ENCODE data around the gene LVRN.

The LVRN gene

DNA sequence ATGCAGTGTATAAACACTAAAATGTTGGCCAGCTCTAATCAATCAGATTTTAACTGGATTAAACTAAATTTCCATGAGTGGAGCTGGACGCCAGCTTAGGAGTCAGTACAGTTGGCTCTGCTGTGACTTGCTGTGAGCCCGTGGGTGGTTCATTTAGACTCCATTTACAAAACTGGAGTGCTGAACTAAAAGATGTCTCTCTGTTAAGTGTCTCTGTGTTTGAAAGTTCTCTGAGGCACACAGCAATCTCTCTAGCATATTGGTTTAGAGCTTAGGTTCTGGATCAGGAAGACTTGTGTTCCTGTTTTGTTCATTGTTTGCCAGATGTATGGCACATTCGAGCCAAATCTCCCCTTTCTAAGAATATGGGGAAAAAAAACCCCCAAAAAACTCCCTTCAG, 42.0 kb downstream of the LVRN start:
- TF ChIP-seq, protein P1, sequence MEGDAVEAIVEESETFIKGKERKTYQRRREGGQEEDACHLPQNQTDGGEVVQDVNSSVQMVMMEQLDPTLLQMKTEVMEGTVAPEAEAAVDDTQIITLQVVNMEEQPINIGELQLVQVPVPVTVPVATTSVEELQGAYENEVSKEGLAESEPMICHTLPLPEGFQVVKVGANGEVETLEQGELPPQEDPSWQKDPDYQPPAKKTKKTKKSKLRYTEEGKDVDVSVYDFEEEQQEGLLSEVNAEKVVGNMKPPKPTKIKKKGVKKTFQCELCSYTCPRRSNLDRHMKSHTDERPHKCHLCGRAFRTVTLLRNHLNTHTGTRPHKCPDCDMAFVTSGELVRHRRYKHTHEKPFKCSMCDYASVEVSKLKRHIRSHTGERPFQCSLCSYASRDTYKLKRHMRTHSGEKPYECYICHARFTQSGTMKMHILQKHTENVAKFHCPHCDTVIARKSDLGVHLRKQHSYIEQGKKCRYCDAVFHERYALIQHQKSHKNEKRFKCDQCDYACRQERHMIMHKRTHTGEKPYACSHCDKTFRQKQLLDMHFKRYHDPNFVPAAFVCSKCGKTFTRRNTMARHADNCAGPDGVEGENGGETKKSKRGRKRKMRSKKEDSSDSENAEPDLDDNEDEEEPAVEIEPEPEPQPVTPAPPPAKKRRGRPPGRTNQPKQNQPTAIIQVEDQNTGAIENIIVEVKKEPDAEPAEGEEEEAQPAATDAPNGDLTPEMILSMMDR (IDR thresholded peaks at IDR 0.05), result no peak
- no peak overlapping the region for H3K4me3 Mint-ChIP-seq
- no peak overlapping the region for H3K27ac Mint-ChIP-seq
- H3K36me3 Mint-ChIP-seq (ENCODE audit: low read depth), result no peaks in the 10 kb centered on the region
- H3K9me3 Mint-ChIP-seq, result no peaks in the 10 kb centered on the region
- no peaks in the 10 kb centered on the region for H3K4me1 Mint-ChIP-seq
- no peak for DNase-seq
- H3K27me3 Mint-ChIP-seq (ENCODE audit: low read depth, poor library complexity), result no peaks in the 10 kb centered on the region

DNA sequence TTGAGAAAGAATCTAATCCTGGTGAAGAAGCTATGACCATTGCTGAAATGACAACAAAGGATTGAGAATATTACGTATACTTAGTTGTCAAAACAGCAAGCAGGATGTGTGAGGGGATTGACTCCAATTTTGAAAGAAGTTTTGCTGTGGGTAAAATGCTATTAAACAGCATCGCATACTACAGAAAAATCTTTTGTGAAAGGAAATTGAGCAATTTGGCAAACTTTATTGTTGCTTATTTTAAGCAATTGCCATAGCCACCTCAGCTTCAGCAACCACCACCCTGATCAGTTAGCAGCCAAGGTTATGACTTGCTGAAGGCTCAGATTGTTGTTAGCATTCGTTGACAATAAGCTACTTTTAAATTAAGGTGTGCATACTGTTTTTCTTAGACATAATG, 47.5 kb downstream of the LVRN start:
- no peak for DNase-seq
- no peaks in the 10 kb centered on the region for H3K36me3 Mint-ChIP-seq (ENCODE audit: low read depth)
- TF ChIP-seq, protein P1 (IDR thresholded peaks at IDR 0.05), result no peak
- no peak overlapping the region for H3K4me3 Mint-ChIP-seq
- no peaks in the 10 kb centered on the region for H3K9me3 Mint-ChIP-seq
- no peaks in the 10 kb centered on the region for H3K4me1 Mint-ChIP-seq
- H3K27ac Mint-ChIP-seq, result no peak overlapping the region
- peaks cover 4% of the 10 kb centered on the region for H3K27me3 Mint-ChIP-seq (ENCODE audit: low read depth, poor library complexity)

DNA sequence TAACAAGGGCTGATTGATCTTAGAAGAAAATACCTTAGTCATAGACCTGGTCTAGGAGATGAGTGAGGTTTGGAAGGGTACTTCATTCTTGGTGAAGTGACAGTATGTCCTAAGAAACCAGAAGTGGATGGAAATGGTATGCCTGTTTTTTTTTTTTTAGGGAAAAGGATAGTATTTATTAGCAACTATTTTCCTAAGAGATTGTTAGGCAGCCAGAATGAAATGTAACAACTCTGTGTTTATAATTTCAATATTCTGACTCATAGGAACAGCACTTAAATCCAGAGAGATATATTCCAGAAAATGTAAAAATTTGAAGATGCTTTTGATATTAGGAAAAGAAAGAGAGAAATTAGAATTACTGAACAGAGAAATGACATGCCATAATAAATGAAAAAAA, 48.8 kb downstream of the LVRN start:
- H3K27ac Mint-ChIP-seq, result no peak overlapping the region
- no peak overlapping the region for H3K4me3 Mint-ChIP-seq
- H3K27me3 Mint-ChIP-seq (ENCODE audit: low read depth, poor library complexity), result peaks cover 4% of the 10 kb centered on the region
- no peak for DNase-seq
- H3K4me1 Mint-ChIP-seq, result no peaks in the 10 kb centered on the region
- TF ChIP-seq, protein P1 (IDR thresholded peaks at IDR 0.05), result no peak
- no peaks in the 10 kb centered on the region for H3K36me3 Mint-ChIP-seq (ENCODE audit: low read depth)
- H3K9me3 Mint-ChIP-seq, result no peaks in the 10 kb centered on the region

DNA sequence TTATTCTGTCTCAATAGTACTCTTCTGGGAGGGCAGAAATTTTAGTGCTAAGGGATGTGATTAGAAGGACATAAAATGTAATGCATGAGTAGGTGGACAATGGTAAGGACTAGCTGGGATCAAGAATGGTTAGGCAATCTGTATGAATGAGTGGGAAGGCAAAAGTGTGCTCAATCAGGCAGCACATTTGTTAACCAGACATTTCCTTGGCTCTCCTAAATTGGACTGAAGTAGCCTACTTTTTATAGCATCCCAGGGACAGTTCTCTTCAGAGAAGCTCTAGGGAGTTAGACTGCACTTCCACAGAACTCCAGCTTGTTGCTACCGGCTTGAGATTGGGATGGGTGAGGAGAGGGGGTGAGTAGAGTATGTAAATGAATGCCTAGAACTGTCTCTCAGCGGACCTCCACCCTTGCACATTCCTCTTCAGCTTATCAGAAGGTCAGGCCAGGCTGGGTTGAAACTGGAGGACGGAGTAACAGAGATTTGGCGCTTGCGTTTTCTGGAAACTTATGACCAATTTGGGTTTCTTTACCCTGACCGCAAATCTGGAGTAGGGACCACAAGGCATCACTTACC, 51.0 kb downstream of the LVRN start:
- TF ChIP-seq, protein P1 (IDR thresholded peaks at IDR 0.05), result no peak
- DNase-seq, result no peak
- Mint-ChIP-seq H3K4me1 (no peaks in the 10 kb centered on the region), H3K27ac (no peak overlapping the region), H3K9me3 (no peaks in the 10 kb centered on the region), H3K27me3 (ENCODE audit: low read depth, poor library complexity) (peaks cover 4% of the 10 kb centered on the region), H3K36me3 (ENCODE audit: low read depth) (no peaks in the 10 kb centered on the region), H3K4me3 (no peak overlapping the region)

DNA sequence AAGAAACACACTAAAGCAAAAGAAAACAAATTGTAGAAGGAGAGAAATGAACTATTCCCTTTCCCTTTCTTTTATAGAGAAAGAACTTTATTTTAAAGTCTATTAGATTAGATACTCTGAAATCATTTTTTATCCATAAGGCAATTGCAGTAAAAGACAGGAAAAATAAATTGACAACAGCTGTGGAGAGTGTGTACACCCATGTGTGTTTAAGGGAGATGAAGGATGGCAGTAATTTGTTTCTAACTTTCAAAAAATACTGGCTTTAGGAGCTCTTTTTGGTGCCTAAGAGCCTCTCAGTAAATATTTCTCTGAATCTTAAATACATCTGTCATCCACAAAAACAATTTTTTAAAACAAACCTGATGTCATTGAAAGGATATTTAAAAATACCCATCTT, 51.7 kb downstream of the LVRN start:
- no peaks in the 10 kb centered on the region for H3K36me3 Mint-ChIP-seq (ENCODE audit: low read depth)
- H3K27me3 Mint-ChIP-seq (ENCODE audit: low read depth, poor library complexity), result peaks cover 4% of the 10 kb centered on the region
- no peaks in the 10 kb centered on the region for H3K4me1 Mint-ChIP-seq
- TF ChIP-seq, protein P1 (IDR thresholded peaks at IDR 0.05), result no peak
- H3K9me3 Mint-ChIP-seq, result no peaks in the 10 kb centered on the region
- no peak overlapping the region for H3K4me3 Mint-ChIP-seq
- no peak overlapping the region for H3K27ac Mint-ChIP-seq
- DNase-seq, result no peak

DNA sequence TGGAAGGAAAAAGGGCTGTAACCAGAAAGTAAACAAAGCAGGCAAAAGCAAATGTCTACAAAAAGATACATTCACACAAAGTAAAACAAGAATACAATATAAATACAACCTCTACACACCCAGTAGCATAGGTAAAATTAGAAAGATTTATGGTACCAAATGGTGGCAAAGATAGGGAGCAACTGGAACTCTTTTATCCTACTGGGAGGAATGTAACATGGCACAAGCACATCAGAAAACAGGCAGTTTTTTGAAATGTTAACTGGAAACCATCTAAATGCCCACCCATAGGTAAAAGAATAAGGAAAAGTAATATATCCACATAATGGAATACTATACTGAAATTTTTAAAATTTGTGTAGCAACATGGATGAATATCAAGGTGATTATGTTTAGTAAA, 61.3 kb downstream of the LVRN start:
- Mint-ChIP-seq H3K4me3 (no peak overlapping the region), H3K27me3 (ENCODE audit: low read depth, poor library complexity) (no peaks in the 10 kb centered on the region), H3K36me3 (ENCODE audit: low read depth) (no peaks in the 10 kb centered on the region), H3K4me1 (peaks cover 14% of the 10 kb centered on the region), H3K9me3 (no peaks in the 10 kb centered on the region), H3K27ac (no peak overlapping the region)
- no peak for DNase-seq
- TF ChIP-seq, protein P1 (IDR thresholded peaks at IDR 0.05), result no peak

Measured in nephron progenitor cell (in vitro differentiated cells).